GM18907 (cell line): ENCODE results near the gene TNPO2.

Experiments
- ATAC-seq: cut with Tn5 transposase; IDR thresholded peaks from one replicate; pipeline ENCODE4 v1.9.1; 2021; ENCODE audit warnings: mild to moderate bottlenecking, moderate library complexity; ENCODE audit not compliant: unreplicated experiment

The TNPO2 gene

DNA sequence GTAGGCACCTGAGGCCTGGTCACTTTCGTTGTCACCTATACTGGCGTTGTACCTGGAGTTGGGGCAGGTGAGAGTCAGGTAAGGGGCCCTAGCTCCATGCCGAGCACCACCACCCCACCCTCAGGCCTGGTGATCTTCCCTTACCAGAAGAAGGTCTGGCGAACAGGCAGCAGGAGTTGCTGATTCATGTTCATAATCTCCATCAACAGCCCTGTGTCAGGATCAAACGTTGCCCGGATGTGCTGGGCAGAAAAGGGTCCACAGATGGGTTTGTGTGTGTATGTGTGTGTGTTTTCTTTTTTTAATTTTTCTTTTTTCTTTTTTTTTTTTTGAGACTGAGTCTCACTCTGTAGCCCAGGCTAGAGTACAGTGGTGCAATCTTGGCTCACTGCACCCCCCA lies 71.5 kb downstream of the TNPO2 start:
- no peak for ATAC-seq

DNA sequence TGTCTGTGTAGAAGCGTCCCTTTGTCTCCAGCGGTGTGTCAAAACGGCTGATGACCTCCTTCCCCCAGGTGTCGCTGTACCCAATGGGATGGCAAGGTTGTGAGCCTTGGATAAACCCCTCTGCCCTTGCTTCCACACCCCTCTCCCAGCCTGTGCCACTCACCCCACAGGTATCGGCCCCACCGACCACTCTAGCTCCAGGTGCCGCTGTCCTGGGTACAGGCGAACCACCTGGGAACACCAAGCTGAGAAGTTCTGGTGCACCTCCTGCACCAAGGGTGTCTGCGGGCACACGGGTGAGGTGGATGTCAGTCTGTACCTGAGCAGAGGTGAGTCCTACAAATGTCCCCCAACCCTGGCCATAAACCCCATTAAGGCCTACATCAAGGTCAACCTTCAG lies 73.8 kb downstream of the TNPO2 start:
- ATAC-seq = no peak
